ENCODE results near the gene ADCY10.
"Not testable (repeated sequence)": the region's sequence is repeated elsewhere in the genome, so short reads cannot be mapped to it uniquely, and the experiment has no call there.

ADCY10 gene, protein sequence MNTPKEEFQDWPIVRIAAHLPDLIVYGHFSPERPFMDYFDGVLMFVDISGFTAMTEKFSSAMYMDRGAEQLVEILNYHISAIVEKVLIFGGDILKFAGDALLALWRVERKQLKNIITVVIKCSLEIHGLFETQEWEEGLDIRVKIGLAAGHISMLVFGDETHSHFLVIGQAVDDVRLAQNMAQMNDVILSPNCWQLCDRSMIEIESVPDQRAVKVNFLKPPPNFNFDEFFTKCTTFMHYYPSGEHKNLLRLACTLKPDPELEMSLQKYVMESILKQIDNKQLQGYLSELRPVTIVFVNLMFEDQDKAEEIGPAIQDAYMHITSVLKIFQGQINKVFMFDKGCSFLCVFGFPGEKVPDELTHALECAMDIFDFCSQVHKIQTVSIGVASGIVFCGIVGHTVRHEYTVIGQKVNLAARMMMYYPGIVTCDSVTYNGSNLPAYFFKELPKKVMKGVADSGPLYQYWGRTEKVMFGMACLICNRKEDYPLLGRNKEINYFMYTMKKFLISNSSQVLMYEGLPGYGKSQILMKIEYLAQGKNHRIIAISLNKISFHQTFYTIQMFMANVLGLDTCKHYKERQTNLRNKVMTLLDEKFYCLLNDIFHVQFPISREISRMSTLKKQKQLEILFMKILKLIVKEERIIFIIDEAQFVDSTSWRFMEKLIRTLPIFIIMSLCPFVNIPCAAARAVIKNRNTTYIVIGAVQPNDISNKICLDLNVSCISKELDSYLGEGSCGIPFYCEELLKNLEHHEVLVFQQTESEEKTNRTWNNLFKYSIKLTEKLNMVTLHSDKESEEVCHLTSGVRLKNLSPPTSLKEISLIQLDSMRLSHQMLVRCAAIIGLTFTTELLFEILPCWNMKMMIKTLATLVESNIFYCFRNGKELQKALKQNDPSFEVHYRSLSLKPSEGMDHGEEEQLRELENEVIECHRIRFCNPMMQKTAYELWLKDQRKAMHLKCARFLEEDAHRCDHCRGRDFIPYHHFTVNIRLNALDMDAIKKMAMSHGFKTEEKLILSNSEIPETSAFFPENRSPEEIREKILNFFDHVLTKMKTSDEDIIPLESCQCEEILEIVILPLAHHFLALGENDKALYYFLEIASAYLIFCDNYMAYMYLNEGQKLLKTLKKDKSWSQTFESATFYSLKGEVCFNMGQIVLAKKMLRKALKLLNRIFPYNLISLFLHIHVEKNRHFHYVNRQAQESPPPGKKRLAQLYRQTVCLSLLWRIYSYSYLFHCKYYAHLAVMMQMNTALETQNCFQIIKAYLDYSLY (N-terminal part only)

DNA sequence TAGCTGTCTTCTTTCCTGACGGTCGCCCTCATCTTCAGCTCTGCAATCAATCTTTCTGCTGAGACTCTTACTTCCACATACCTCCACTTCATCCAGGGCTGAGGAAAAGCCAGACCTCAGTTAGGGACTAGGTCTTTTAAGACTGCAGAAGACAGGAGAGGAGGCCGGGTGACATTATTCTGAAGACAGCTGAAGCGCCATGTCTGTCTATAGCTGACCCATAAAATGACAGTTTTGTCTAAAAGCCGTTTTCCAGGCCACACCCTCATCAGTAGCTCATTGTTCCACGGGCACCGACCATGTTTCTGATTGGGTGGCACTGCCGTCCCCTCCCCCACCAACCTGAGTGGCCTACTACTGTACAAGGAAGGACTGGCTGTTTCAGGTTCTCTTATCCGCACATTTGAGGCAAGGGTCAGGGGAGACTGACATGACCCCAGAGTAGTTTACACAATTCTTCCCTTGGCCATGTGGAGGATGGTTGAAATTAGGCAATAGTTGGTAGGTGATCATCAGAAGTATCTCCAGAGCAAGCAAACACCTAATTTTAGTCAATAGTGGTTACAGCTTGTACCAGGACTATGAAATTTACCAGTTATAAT is at the start of gene ADCY10:
ADCY10 (minus strand) TSS at position 240 of the 602 bp plus-strand sequence. CDS start 8,994 bp downstream, outside the sequence.
- DNase-seq: no peak

DNA sequence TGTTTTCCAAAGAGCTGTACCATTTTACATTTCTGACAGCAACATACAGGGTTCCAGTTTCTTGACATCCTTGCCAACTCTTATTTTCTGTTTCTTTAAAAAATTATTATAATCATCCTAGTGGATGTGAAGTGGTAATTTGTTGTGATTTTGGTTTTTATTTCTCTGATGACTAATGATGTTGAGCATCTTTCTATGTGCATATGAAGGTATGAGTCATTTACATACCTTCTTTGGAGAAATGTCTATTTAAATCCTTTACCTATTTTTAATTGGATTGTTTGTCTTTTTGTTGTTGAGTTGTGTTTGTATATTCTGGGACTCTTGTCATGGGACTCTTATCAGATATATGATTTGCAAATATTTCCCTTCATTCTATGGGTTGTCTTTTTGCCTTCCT is 43.8 kb upstream of the ADCY10 start:
- DNase-seq: no peak

DNA sequence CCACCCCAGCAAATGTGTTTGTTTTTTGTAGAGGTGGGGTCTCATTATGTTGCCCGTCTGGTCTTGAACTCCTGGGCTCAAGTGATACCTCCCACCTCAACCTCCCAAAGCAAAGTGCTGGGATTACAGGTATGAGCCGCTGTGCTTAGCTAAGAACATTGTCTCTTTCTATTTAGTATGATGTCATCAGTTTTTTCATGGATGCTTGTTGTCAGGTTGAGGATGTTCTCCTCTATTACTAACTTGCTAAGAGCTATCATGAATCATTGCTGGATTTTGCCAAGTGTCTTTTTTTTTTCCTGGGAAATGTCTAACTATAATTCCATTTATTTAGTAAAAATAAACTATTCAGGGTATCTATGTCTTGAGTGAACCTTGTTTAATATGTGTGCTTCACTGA is 42.0 kb upstream of the ADCY10 start:
- no peak for DNase-seq

DNA sequence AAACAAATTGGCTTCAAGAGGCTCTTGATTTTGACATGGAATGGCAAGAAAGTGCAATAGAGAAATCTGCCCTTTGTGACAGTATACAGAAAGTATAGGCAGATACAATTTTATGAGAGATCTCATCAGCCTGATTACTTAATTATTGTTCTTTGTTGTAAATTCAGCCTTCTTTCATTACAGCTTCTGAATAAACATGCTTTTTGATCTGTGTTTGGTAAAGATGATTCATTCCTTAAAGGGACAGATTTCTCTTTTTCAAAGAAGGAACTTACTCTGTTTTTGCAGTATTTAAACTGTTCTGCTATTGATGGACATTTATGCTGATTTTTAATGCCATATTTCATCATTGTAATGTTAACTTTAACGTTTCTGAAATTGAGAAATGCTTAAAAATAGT is 36.6 kb upstream of the ADCY10 start:
- DNase-seq: no peak

DNA sequence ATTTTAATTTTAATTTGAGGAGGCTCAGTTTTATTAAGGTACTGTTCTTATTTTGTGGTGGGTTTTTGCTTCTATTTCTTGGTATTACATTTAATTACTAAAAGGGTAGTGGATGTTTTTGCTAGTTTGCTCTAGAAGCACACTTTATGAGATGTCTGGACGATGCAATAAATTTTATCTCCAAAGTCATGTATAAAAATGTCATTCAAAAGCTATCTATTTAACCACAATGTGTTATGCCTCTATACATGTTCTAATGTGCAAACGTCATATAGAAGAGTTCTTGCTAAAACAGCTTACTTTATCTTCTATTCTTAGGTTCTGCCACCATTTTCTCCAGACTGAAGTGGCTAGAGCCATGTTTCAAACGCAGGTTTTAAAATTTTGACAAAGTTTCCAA is 35.9 kb upstream of the ADCY10 start:
- no peak for DNase-seq

DNA sequence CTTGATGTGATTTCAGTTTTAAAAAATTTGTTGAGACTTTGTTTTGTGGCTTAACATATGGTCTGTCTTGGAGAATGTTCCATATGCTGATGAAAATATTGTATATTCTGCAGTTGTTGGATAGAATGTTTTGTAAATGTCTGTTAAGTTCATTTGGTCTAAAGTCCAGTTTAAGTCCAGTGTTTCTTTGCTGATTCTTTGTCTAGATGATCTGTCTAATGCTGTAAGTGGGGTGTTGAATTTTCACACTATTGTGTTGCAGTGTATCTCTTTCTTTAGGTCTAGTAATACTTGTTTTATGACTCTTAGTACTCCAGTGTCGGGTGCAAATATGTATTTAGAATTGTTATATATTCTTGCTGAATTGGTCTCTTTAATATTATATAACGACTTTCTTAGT is 33.8 kb upstream of the ADCY10 start:
- no peak for DNase-seq

DNA sequence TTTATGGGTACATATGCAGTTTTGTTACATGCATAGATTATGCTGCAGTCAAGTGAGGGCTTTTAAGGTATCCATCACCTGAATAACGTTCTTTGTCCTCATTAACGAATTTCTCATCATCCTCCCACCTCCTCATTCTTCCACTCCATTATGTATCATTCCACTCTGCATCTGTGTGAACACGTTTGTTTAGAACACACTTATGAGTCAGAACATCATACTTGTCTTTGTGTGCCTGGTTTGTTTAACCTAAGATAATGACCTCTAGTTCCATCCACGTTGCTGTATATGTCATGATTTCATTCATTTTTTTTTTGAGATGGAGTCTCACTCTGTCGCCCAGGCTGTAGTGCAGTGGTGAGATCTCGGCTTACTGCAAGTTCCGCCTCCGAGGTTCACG is 29.6 kb upstream of the ADCY10 start:
- no peak for DNase-seq

DNA sequence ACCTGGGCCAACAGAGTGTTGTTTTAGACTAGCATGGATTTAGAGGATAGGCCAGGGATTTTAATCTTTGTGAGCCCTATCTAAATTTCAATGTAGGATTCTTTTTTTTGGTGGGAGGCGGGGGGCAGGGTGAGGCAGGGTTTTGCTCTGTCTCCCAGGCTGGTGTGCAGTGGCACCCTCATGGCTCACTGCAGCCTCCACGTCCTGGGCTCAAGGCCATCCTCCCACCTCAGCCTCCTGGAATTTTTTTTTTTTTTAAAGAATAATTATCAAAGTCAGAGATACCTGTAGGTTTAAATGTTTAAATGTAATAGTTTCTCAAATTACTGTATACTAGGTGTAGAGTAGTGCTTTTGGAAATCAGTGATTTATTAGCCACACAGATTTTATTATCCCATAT is 26.3 kb upstream of the ADCY10 start:
- no peak for DNase-seq

DNA sequence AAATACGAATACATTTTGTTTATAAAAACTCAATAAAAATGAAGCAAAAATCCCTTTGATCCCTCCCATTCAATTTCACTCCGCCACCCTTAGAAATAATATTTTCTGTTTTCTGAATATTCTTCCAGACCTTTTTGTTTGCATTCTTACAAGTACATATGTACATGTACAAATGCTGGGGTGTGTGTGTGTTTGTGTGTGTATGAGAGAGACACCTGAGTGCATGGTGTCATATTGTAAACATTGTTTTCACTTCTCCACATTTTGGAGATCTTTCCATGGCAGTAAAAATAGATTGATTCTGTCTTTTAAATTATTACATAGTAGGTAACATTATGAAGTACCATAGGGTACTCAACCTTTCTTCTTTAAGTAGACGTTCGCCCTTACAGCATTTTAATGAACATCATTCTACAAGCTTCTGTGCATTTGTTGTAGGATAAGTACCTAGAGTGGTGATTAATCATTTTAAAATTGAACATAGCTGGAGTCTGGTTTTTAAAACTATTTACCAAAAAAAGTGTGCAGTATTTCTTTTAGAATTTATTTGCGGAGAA is 24.2 kb upstream of the ADCY10 start:
- DNase-seq: no peak

DNA sequence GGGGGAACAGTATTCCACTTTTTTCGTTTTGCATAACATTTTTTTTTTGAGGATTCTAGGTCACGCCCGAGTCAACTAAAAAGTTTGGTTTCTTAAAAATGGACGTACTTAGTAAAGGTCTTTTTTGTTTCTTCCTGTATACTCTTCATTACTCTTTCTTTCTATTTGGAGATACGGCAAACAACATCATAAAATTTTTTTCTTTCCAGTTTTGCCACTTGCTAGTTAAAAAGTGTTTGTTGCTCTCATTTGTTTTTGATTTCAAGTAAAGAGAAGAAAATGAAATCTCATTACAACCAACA is 23.7 kb upstream of the ADCY10 start:
- DNase-seq: no peak

DNA sequence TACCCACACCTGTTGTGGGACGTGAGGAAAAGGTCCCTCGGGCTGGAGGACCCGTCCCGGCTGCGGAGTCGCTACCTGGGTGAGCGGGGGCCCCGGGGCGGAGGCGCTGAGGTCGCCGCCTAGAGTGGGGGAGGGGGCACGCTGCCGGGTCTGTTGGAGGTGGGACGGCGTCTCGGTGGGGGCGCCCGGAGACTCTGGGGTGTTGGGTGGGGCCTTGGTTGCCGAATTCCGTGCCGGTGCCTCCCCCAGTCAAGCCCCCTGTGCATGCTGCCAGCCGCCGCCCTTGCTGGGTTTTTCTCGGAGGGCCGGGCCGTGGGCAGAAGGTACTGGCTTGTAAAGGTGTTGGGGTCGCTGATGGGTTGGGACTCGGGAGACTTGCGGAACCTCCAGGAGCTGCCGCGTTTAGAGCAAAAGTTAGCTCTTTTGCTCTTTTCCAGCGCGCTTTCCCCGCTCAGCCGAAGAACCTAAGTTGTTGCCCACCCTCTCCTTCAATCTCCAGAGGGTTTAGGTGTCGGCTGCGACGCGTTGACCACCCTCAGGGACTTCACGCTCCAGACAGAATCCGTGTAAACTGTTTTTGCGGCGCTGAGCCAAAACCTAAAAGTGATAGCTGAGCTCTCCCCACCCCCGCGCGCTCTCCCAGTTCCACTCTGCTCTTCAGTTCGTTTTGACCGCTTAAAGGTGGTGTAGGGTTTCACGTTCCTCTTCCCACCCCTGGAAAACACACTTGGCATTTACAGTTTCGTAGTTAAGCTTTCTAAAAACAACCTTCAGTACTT is 23.2 kb upstream of the ADCY10 start, which contains the start of gene MPC2:
MPC2 (minus strand) TSS at position 143 of the 779 bp plus-strand sequence. CDS start 1,231 bp downstream, outside the sequence.
- peak; percentile 68 for DNase-seq

DNA sequence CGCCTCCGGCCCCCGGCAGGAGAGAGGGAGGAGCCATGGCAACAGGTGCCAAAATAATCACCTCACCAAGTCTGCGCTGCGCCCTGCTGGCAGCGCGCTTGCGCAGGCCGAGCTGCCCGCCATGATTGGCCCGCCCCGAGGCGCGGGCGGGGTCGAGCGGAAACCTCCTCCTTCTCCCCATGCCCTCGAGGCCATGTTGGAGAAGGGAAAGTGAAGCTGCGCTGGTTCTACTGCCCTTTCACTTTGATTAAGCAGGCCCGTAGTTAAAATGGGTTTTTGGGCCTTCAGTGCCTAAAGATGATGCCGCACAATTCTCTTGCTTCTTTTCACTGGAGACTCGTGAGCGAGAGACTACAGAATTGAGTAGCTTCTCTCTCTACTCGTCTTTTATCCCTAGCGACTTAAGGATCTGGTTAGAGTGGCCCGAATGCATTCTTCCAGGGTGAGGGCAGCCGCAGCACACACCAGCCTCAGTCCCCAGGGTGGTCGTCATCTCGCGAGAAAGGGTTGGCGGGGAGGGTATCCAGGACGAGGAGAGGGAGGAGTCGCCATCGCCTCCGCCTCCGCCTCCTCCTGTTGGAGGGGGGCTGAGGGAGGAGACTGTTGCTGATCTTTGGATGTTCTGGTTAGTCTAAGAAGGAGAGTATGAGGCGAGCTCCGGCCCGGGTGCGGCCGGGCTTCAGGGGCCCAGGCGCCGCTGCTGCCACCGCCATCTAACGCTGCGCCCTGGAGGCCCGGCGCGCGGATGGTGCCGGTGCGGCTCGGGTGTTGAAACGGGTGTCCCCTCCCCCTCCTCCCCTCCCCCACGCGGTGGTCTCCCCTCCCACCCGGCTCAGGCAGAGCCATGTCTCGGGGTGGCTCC is 22.4 kb upstream of the ADCY10 start, which contains the start of gene DCAF6:
DCAF6 (plus strand) TSS at position 616 of the 862 bp plus-strand sequence; CDS start at position 845, 229 bp downstream.
- DNase-seq: peak; percentile 95

DNA sequence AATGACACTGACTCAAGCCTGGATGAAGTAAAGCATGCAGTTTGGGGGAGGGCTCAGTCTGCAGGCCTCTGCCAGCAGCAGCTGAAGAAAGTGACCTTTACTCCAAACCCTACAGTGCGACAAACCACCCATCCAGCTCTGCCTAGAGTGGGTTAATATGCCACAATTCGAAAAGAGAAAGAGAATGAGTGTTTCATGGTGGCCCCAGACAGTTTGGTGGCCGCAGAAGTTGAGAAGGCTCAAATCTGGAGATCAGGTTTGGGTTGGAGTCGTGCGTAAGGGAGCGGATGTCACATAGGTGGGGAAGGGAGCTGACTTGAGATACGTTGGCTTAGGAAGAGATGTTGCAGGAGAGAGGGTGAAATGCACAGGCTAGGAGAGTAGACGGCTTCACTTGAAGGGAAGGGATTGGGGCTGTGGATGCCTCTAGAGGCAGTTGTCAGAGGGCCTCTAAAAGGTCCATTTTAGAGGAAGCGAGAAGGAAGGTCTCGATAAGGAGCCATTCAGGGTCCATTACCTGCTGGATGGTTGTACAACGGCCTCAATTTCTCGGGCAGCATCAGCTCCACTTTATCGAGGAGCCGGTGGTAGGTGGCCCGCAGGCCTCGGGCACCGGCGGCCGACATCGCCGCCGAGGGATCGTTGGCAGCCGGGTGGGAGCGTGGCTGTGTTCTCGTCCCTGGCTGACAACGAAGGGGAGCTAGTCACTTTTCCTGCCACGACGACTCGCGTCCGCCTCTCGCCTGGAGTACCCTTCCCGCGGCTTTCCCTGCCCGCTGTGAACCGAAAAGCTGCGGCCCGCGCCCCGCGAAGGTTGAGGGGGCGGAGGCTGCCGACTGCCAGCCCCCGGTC is 21.5 kb upstream of the ADCY10 start:
- peak; percentile 10 for DNase-seq

DNA sequence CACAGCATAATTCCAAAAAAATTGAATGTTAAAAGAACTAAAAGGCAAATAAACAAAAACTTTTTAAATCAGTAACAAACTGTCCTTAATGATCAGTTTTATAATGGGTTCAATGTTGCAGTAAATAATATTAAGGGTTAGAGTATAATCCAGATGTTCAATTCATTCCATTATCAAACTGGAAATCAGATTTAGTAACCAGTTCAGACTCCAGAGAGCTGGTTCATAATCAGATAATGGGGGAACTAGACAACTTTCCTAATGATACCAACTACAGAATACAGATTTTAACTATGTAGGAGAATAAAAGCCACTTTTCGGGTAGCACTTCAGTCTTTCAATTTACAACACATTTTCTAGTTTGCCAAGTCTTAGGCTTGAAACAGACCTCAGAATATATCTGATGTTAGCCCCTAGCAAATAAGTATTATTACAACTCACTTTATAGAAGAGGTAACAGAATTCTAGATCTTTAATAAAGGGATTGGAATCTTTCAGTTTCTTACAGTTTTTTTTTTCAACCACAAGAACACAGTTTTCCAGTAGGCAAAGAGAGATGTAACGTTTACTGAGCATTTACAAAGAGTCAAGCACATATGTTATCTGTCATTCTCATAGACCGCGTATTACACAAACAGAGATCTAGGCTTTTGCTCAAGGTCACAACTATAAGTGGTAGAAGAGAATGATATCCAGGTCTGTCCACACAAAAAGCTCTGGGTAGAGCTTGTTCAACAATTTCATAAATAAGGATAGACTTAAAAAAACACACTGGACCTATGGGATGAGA is 20.7 kb upstream of the ADCY10 start:
- DNase-seq: no peak

DNA sequence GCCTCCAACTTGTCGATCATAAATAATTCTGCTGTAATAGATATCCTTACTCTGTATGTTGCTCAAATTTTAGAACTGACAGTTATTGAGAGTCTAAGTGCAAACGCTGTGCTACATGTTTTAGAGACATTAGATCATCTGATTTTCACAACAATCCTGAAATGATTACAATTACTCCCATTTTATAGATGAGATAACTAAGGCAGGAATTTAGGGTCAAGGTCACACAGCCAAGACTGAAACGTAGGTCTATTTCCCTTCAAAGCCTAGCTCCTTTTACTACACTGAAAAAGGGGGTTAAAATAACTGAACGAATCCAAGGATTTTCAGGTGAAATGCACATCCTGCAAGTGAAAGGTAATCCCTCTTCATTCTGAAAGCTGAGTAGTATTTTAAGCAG is 19.9 kb upstream of the ADCY10 start:
- DNase-seq: no peak

DNA sequence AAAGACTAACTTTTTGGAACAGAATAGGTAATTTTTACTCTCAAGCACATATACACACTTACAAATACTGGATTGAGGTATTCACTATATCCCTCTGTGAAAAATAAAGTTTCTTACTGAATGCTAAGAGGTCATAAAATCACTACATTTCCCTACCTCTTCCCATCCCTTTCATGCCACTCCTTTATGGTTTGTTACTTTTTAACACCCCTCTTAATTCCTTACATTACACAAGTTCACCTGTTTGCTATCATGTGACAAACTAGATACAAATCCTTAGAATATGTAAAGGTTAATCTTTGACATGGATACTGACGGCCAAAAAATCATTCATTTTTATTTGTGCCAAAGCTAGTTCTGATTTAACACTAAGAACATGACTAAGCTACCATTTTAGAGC is 15.8 kb upstream of the ADCY10 start:
- DNase-seq: no peak

DNA sequence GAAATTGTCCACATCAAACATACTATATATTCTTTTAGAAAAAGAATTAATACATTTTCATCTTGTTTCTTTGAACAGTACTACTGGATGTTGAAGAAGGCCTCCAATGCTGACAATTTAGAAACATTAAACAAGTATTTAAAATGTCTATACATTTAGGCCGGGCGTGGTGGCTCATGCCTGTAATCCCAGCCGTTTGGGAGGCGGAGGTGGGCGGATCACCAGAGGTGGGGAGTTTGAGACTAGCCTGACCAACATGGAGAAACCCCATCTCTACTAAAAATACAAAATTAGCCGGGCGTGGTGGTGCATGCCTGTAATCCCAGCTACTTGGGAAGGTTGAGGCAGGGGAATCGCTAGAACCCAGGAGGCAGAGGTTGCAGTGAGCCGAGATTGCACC is 15.0 kb upstream of the ADCY10 start:
- not testable (repeated sequence) for DNase-seq

DNA sequence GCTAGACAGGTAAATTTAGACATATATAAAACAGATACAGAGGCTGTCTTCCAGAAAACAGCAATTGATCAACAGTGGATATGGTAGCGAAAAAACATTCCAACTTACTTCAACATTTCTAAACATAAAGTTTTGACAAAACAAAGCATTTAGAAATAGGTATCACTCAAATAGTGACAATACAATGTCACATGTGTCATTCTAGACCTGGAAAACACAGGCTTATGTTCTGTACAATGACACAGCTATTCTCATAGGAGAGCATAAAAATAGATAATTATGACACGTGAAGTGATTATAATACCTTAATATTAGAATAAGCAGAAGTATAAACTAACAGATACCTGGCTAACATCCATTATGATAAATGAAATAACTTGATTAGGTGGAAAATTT is 14.5 kb upstream of the ADCY10 start:
- DNase-seq: no peak
